ENCODE measurements around the gene KPNB1.

KPNB1 gene

DNA sequence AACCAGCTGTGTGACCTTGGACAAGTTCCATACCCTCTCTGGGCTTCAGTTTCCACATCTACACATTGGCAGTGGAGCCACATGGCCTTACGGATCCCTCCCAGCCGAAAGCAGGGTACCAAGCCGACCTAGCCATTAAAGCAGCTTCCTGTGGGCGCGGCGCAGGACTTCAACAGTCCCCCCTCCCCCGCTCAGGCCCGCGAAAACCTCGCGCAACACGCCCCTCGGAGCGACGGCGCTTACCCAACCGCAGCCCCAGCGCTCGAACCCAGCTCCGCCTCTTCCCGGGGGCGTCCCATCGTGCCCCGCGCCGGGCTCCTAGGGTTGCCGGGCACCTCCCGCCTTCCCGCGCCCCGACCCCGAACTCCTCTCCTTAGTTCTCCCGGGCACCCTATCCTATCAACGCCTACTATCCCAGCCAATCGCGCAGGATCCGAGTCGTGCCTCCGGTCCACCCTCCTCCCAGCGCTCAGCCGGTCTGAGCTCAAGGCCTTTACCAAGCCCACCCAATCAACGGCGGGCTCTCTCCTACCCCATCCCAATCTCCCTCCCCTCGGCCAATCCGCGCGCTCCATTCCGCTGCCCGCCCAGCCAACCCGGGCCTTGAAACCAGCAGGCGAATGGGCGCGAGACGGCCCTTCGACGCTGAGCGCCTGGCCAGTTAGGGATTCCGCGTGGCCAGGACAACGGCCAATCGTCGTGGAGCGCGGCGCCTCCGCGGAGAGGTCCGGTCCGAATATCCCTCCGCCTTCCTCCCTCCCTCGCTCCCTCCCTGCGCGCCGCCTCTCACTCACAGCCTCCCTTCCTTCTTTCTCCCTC, at the start of gene KPNB1:
Gene KPNB1 (plus strand): TSS at position 767 of the 819 bp plus-strand sequence. CDS start 326 bp downstream, outside the sequence.
- peak; percentile 100 for DNase-seq

- DNase-seq = no peak
Observed at GRCh38 chr17:47603830-47604597, 45.7 kb upstream of the KPNB1 start.

GRCh38 chr17:47604598-47604927, 45.2 kb upstream of the KPNB1 start:
- DNase-seq = no peak

- no peak for DNase-seq
Observed at GRCh38 chr17:47605011-47605410, 44.7 kb upstream of the KPNB1 start.

- no peak for DNase-seq
Observed at GRCh38 chr17:47607481-47607880, 42.2 kb upstream of the KPNB1 start.

GRCh38 chr17:47611372-47612350, 38.1 kb upstream of the KPNB1 start:
- no peak for DNase-seq

DNA sequence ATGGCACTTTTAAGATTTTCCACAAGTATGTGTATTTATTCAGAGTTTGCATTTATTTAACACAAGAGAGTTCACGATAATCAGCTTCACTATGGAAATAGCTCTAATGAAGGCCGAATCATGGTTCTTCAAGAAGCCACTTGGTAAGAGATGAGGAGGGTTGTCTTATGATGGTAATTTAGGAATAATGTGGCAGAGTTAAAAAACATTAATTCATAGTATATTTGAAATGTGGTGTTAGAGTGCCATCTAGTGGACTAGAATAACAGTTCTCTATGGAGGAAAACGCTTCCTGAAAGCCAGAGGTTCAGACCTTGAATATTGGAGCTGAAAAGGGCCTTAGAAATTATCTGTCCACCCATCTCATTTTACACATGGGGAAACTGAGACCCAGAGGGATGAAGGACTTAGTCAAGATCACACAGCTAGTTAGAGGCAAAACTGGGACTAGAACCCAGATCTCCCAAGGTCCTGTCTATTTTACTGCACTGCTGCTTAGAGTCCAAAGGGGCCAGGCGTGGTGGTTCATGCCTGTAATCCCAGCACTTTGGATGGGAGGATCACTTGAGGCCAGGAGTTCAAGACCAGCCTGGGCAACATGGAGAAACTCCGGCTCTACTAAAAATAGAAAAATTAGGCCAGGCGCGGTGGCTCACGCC, 33.8 kb upstream of the KPNB1 start:
- peak; percentile 54 for DNase-seq

GRCh38 chr17:47618410-47618809, 31.3 kb upstream of the KPNB1 start:
- DNase-seq = no peak

- peak; percentile 62 for DNase-seq
Observed at GRCh38 chr17:47620503-47621245, 29.0 kb upstream of the KPNB1 start.

GRCh38 chr17:47621293-47622179, 28.2 kb upstream of the KPNB1 start:
- DNase-seq = no peak

DNA sequence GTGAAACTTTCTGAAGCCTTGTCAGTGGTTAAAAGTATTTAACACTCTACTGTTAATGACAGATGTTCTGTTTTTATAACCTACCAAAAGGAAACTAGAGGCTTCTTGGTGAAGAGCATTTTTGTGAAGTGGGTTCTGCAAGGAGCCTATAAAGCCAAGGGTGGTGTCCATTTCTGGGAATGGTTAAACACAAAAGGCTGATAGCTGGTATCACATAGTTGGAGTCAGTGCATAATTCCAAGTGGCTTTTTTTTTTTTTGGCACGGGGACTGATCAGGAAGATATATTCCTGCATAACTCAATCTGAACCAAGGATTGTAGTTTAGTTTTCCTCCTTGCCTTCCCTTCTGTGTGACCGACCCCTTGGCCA, 27.6 kb upstream of the KPNB1 start:
- DNase-seq = no peak

DNA sequence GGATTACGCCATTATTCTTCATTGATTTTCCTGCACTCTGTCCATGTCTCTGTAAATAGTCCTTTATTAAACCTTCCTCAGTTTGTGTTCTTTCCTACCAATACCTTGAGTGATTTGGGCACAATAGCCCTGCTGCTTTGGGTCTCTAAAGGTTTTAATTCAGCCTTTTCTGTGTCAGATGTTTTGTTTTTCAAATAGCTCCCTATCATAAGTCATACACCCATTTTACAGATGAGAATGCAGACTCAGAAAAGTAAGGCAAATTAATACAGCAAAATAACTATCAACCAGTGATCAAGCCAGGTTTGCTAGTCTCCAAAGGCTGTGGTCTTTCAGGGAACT, 25.0 kb upstream of the KPNB1 start:
- no peak for DNase-seq

DNA sequence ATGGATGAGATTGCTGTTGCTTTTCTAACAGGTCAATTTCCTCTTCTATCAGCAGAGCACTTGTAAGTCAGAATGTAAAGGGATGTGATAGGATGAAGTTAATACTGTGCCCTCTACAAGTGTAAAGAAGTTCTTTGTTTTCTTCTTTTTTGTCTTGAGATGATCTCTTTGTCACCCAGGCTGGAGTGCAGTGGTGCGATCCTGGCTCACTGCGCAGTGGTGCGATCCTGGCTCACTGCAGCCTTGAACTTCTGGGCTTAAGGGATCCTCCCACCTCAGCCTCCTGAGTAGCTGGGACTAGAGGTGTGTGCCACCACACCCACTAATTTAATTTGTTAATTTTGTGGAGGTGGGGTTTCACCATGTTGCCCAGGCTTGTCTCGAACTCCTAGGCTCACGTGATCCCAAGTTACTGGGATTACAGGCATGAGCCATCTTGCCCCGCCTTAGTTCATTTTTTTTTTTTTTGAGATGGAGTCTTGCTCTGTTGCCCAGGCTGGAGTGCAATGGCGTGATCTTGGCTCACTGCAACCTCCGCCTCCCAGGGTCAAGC, 21.6 kb upstream of the KPNB1 start:
- DNase-seq = no peak

- DNase-seq = no peak
Observed at GRCh38 chr17:47629826-47630225, 19.9 kb upstream of the KPNB1 start.

DNA sequence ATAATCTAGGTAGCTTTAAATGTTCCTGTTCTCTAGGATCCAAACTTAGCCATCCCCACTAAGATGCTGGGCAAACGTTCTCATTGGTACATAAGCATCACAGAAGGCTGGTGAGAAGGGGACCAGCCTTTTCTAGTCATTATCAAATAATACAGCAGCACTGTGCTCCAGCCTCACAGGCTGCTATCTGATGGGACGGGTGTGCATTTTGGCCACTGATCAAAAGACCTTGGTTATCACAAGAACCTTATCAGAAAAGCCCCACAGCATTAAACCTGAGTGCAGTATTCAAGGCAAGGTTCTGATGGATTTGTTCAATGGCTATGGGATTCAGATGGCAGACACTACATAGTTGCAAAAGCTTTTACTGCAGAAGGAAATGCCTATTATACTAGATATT, 19.1 kb upstream of the KPNB1 start:
- DNase-seq = no peak

GRCh38 chr17:47632991-47633390, 16.7 kb upstream of the KPNB1 start:
- no peak for DNase-seq

GRCh38 chr17:47633996-47634395, 15.7 kb upstream of the KPNB1 start:
- no peak for DNase-seq

DNA sequence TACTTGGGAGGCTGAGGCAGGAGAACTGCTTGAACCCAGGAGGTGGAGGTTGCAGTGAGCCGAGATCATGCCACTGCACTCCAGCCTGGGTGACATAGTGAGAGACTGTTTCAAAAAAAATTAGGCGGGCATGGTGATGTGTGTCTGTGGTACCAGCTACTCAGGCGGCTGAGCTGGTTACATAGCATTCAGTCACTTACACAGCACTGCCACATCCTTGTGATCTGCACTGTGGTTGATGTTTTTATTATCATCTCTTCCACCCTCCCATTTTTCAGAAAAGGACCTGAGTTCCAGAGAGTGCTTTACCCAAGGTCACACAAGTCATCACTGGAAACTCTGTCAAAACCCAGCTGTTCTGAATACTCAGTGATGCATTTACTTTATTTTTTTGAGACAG, 14.8 kb upstream of the KPNB1 start:
- DNase-seq = no peak

DNA sequence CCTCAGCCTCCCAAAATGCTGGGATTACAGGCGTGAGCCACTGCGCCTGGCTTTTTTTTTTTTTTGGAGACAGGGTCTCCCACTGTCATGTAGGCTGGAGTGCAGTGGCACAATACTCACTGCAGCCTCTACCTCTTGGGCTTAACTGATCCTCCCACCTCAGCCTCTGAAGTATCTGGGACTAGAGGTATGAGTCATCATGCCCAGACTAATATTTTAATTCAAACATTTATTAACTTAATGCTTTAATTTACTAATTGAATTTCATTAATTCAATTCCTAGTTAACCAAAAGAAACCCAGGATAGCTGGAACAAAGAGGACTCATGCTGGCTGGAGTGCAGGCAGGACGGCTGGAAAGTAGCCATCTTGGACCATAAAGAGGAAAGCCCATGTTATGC, 14.0 kb upstream of the KPNB1 start:
- DNase-seq = no peak

GRCh38 chr17:47636273-47637030, 13.3 kb upstream of the KPNB1 start:
- no peak for DNase-seq
